ENCODE results near the gene SLC4A5.

SLC4A5 gene

GRCh38 chr2:74366036-74366435, 22.8 kb upstream of the SLC4A5 start:
- in situ Hi-C loops (cut with HindIII; ENCODE audit: low sequenced_read_pairs) = no loop called here

GRCh38 chr2:74364533-74365505, 21.6 kb upstream of the SLC4A5 start:
- in situ Hi-C loops (cut with HindIII; ENCODE audit: low sequenced_read_pairs) = no loop called here

- in situ Hi-C loops (cut with HindIII; ENCODE audit: low sequenced_read_pairs) = no loop called here
These were observed 18.1 kb upstream of the SLC4A5 start for GRCh38 chr2:74361327-74361726.

- in situ Hi-C loops (cut with HindIII; ENCODE audit: low sequenced_read_pairs) = no loop called here
These were observed 14.4 kb upstream of the SLC4A5 start for GRCh38 chr2:74357627-74358026.

- in situ Hi-C loops (cut with HindIII; ENCODE audit: low sequenced_read_pairs) = no loop called here
These were observed 6.7 kb upstream of the SLC4A5 start for GRCh38 chr2:74349889-74350288.

- in situ Hi-C loops (cut with HindIII; ENCODE audit: low sequenced_read_pairs) = no loop called here
These were observed 4.5 kb upstream of the SLC4A5 start for GRCh38 chr2:74347742-74348141.

GRCh38 chr2:74347303-74347702, 4.1 kb upstream of the SLC4A5 start:
- in situ Hi-C loops (cut with HindIII; ENCODE audit: low sequenced_read_pairs) = no loop called here

GRCh38 chr2:74345272-74345943, 2.2 kb upstream of the SLC4A5 start:
- in situ Hi-C loops (cut with HindIII; ENCODE audit: low sequenced_read_pairs) = no loop called here

- in situ Hi-C loops (cut with HindIII; ENCODE audit: low sequenced_read_pairs) = loop anchor here (5.0 kb wide), 1 partner anchor 51 kb away; no protein-coding TSS in a partner anchor
These were observed 7.0 kb downstream of the SLC4A5 start for GRCh38 chr2:74336227-74336626.

GRCh38 chr2:74334931-74335333, 8.3 kb downstream of the SLC4A5 start:
- in situ Hi-C loops (cut with HindIII; ENCODE audit: low sequenced_read_pairs) = loop anchor here (5.0 kb wide), 1 partner anchor 52 kb away; no protein-coding TSS in a partner anchor

- in situ Hi-C loops (cut with HindIII; ENCODE audit: low sequenced_read_pairs) = no loop called here
These were observed 9.2 kb downstream of the SLC4A5 start for GRCh38 chr2:74333896-74334586.

GRCh38 chr2:74333175-74333574, 10.0 kb downstream of the SLC4A5 start:
- in situ Hi-C loops (cut with HindIII; ENCODE audit: low sequenced_read_pairs) = no loop called here

- in situ Hi-C loops (cut with HindIII; ENCODE audit: low sequenced_read_pairs) = no loop called here
These were observed 10.6 kb downstream of the SLC4A5 start for GRCh38 chr2:74332550-74333174.

GRCh38 chr2:74328573-74328972, 14.6 kb downstream of the SLC4A5 start:
- in situ Hi-C loops (cut with HindIII; ENCODE audit: low sequenced_read_pairs) = no loop called here

GRCh38 chr2:74328074-74328473, 15.1 kb downstream of the SLC4A5 start:
- in situ Hi-C loops (cut with HindIII; ENCODE audit: low sequenced_read_pairs) = no loop called here

- in situ Hi-C loops (cut with HindIII; ENCODE audit: low sequenced_read_pairs) = no loop called here
These were observed 15.6 kb downstream of the SLC4A5 start for GRCh38 chr2:74327627-74328026.

- in situ Hi-C loops (cut with HindIII; ENCODE audit: low sequenced_read_pairs) = no loop called here
These were observed 16.0 kb downstream of the SLC4A5 start for GRCh38 chr2:74327199-74327598.

- in situ Hi-C loops (cut with HindIII; ENCODE audit: low sequenced_read_pairs) = no loop called here
These were observed 17.4 kb downstream of the SLC4A5 start for GRCh38 chr2:74325815-74326214.

GRCh38 chr2:74321737-74322136, 21.5 kb downstream of the SLC4A5 start:
- in situ Hi-C loops (cut with HindIII; ENCODE audit: low sequenced_read_pairs) = loop anchor here (5.0 kb wide), 1 partner anchor 54 kb away; no protein-coding TSS in a partner anchor

- in situ Hi-C loops (cut with HindIII; ENCODE audit: low sequenced_read_pairs) = no loop called here
These were observed 25.5 kb downstream of the SLC4A5 start for GRCh38 chr2:74317701-74318100.
